Measurements from ENCODE around the gene NDRG2. TPM values are rescaled to one million over a fixed set of nuclear protein-coding genes. Genes with fewer than 3 reads are reported as not detected.

The NDRG2 gene
- total RNA-seq, 1 experiment from 2014 or later = 8.0 TPM

DNA sequence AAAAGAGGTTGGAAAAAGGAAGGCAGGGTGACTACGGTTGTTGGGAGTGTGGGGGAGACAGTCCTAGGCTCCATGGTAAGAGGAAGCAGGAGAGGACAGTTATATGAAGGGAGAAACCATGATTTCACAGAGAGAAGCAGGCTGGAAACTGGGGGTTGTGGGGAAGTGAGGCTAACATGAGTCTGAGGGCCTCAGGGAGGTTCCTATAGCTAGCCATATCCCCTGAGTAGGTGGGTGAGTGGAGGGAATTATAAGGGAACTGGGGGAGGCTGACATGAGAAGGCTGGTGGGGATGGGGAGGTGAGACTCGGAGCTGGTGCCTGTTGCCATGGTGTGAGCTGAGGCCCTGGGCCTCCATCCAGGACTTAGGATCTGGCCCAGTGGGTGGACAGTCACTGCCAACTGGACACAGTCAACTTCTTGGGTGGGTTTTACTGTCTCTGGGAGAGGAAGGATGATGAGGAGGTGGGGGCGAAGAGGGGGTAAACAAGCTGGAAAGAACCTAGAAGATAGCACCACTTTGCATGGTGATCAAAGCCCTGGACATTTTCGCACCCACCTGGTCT, 8.4 kb upstream of the NDRG2 start:
- Histone ChIP-seq H3K4me3 (ENCODE audit: low read depth, low read length, poor library complexity, severe bottlenecking) (no peak overlapping the region), H3K27ac (ENCODE audit: low read depth, low read length, poor library complexity, severe bottlenecking) (no peak overlapping the region), H3K27me3 (replicated peaks; ENCODE audit: insufficient read depth, low read depth, low read length, poor library complexity) (no peaks in the 10 kb centered on the region), H3K9me3 (ENCODE audit: low read depth, low read length, poor library complexity, severe bottlenecking) (no peaks in the 10 kb centered on the region), H3K4me1 (ENCODE audit: insufficient read depth, low read length, poor library complexity, severe bottlenecking) (no peaks in the 10 kb centered on the region), H3K36me3 (ENCODE audit: insufficient read depth, low read length, poor library complexity, severe bottlenecking) (no peaks in the 10 kb centered on the region)
- intact Hi-C loops (cut with micrococcal nuclease; ENCODE audit: unreplicated experiment) = loop anchor here (10.0 kb wide), 1 partner anchor 338 kb away; no protein-coding TSS in a partner anchor
- ChIA-PET CTCF (no interaction called here), POLR2A (ENCODE audit: low non-redundant PET) (no interaction called here)
- DNase-seq (ENCODE audit: low spot score) = no peak
- BruUV-seq (replicated peaks) = no TSS peak
- TF ChIP-seq CTCF (conservative IDR thresholded peaks at IDR 0.05; ENCODE audit: low read depth, low read length) (no peak), EZH2 (IDR thresholded peaks at IDR 0.05; ENCODE audit: borderline replicate concordance, low read depth, low read length, poor library complexity, severe bottlenecking) (no peak)

- no TSS peak for BruUV-seq (replicated peaks)
- Histone ChIP-seq H3K36me3 (ENCODE audit: insufficient read depth, low read length, poor library complexity, severe bottlenecking) (no peaks in the 10 kb centered on the region), H3K4me3 (ENCODE audit: low read depth, low read length, poor library complexity, severe bottlenecking) (no peak overlapping the region), H3K4me1 (ENCODE audit: insufficient read depth, low read length, poor library complexity, severe bottlenecking) (no peaks in the 10 kb centered on the region), H3K9me3 (ENCODE audit: low read depth, low read length, poor library complexity, severe bottlenecking) (no peaks in the 10 kb centered on the region), H3K27me3 (replicated peaks; ENCODE audit: insufficient read depth, low read depth, low read length, poor library complexity) (no peaks in the 10 kb centered on the region), H3K27ac (ENCODE audit: low read depth, low read length, poor library complexity, severe bottlenecking) (no peak overlapping the region)
- CTCF ChIA-PET = no interaction called here
- TF ChIP-seq EZH2 (IDR thresholded peaks at IDR 0.05; ENCODE audit: borderline replicate concordance, low read depth, low read length, poor library complexity, severe bottlenecking) (no peak), CTCF (conservative IDR thresholded peaks at IDR 0.05; ENCODE audit: low read depth, low read length) (no peak)
- POLR2A ChIA-PET (ENCODE audit: low non-redundant PET) = no interaction called here
- intact Hi-C loops (cut with micrococcal nuclease; ENCODE audit: unreplicated experiment) = loop anchor here (10.0 kb wide), 1 partner anchor 338 kb away; no protein-coding TSS in a partner anchor
- no peak for DNase-seq (ENCODE audit: low spot score)
Observed at GRCh38 chr14:21032326-21033132, 7.7 kb upstream of the NDRG2 start.

DNA sequence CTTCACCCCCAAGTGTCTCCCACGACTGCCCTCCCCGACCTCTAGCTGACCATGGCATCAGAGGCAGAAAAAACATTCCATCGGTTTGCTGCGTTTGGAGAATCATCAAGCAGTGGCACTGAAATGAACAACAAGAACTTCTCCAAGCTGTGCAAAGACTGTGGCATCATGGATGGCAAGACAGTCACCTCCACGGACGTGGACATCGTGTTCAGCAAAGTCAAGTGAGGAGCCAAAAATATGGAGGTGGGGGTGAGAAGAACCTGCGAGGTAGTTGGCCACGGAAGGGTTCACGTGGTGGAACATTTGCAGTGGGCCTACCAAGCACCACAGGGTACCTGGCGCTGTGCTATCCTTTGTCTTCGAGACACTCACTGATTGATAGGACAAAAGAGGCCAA, 5.7 kb upstream of the NDRG2 start:
- no TSS peak for BruUV-seq (replicated peaks)
- POLR2A ChIA-PET (ENCODE audit: low non-redundant PET) = no interaction called here
- no peaks in the 10 kb centered on the region for H3K36me3 ChIP-seq (ENCODE audit: insufficient read depth, low read length, poor library complexity, severe bottlenecking)
- CTCF ChIA-PET = no interaction called here
- no peak overlapping the region for H3K4me3 ChIP-seq (ENCODE audit: low read depth, low read length, poor library complexity, severe bottlenecking)
- no peak overlapping the region for H3K27ac ChIP-seq (ENCODE audit: low read depth, low read length, poor library complexity, severe bottlenecking)
- intact Hi-C loops (cut with micrococcal nuclease; ENCODE audit: unreplicated experiment) = loop anchor here (10.0 kb wide), 1 partner anchor 336 kb away; no protein-coding TSS in a partner anchor
- no peaks in the 10 kb centered on the region for H3K9me3 ChIP-seq (ENCODE audit: low read depth, low read length, poor library complexity, severe bottlenecking)
- no peaks in the 10 kb centered on the region for H3K4me1 ChIP-seq (ENCODE audit: insufficient read depth, low read length, poor library complexity, severe bottlenecking)
- DNase-seq (ENCODE audit: low spot score) = no peak
- TF ChIP-seq EZH2 (IDR thresholded peaks at IDR 0.05; ENCODE audit: borderline replicate concordance, low read depth, low read length, poor library complexity, severe bottlenecking) = no peak
- no peak for TF ChIP-seq CTCF (conservative IDR thresholded peaks at IDR 0.05; ENCODE audit: low read depth, low read length)
- no peaks in the 10 kb centered on the region for H3K27me3 ChIP-seq (replicated peaks; ENCODE audit: insufficient read depth, low read depth, low read length, poor library complexity)
